ENCODE measurements around the gene STIL. TPM values are rescaled to one million over a fixed set of nuclear protein-coding genes. Genes with fewer than 3 reads are reported as not detected.
A peak's percentile ranks its signal among the peaks of the same experiment; 100 is the strongest.

Gene STIL
- total and polyA plus RNA-seq, 2 of the 13 experiments (the other 11 are each of a cell fraction or from before 2014, with no cell fraction given): 13.7 to 18.6 TPM

DNA sequence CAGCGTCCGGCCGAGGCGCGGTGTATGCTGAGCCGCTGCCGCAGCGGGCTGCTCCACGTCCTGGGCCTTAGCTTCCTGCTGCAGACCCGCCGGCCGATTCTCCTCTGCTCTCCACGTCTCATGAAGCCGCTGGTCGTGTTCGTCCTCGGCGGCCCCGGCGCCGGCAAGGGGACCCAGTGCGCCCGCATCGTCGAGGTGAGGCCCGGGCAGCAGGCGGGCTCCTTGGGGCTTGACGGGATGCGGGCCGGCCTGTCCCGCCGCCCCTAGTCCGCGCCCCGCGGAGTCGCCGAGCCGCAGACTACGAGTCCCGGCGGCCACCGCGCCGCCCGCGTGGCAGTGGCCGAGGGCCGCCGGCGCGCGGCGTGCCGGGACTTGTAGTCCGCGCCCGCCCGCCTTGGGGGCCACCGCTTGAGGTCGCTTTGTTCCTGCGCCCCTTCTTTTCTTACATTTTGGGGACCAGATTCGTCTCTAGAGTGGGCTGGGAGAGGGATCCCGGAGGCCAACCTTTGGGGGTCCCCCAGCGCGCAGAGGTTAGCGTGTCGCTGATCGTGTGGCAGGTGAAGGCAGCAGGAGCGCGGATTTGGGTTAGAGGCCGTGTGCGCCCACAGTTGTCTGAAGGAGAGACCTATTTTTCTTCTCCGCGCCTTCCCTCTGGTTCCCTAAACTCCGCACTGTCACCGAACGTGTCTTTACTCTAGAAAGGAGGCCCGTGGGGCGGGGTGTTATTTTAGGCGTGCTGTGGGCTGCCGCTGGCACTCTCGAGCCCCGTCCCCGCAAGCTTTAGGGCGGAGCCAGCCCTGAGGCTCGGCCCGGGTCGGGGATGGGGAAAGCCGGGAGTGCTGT, 20.2 kb upstream of the STIL start (continued):
- TF ChIP-seq HOXA3 (CRISPR knock-in tag; IDR thresholded peaks at IDR 0.05) (no peak; the same call in 1 of the 2 replicates), EHMT2 (IDR thresholded peaks at IDR 0.05; ENCODE audit: borderline replicate concordance, low read depth, low read length) (no peak), ZBTB3 (CRISPR knock-in tag; IDR thresholded peaks at IDR 0.05; ENCODE audit: borderline replicate concordance, low read depth) (no peak), ZNF614 (CRISPR knock-in tag; IDR thresholded peaks at IDR 0.05; ENCODE audit: borderline replicate concordance) (peak; percentile 96; the same call in 1 of the 2 replicates), ZNF484 (CRISPR knock-in tag; IDR thresholded peaks at IDR 0.05; ENCODE audit: borderline replicate concordance, low read depth) (no peak), MAFK (conservative IDR thresholded peaks at IDR 0.05 in 1 of 2, IDR thresholded peaks at IDR 0.05 in 1 of 2; ENCODE audit: low read length in 2 of 2) (no peak), HNRNPL (IDR thresholded peaks at IDR 0.05; ENCODE audit: low read depth, low read length) (0 out of 2 replicates have a peak, but pooled peaks have one; percentile 55), POLR2A (IDR thresholded peaks at IDR 0.05; ENCODE audit: insufficient read depth in 1 of 2, low read depth in 2 of 2, low read length in 2 of 2) (peak; percentile 82 to 83; a peak in 3 of 4 replicates), ZNF607 (CRISPR knock-in tag; IDR thresholded peaks at IDR 0.05; ENCODE audit: borderline replicate concordance) (no peak), ZNF121 (CRISPR knock-in tag; IDR thresholded peaks at IDR 0.05) (no peak), BCL6 (CRISPR knock-in tag; IDR thresholded peaks at IDR 0.05) (no peak; the same call in 1 of the 2 replicates), ZFY (CRISPR knock-in tag; IDR thresholded peaks at IDR 0.05) (peak; percentile 91), ARID2 (CRISPR knock-in tag; IDR thresholded peaks at IDR 0.05; ENCODE audit: borderline replicate concordance) (0 out of 2 replicates have a peak, but pooled peaks have one; percentile 50), FOSL2 (CRISPR knock-in tag; IDR thresholded peaks at IDR 0.05) (no peak), THYN1 (CRISPR knock-in tag; IDR thresholded peaks at IDR 0.05; ENCODE audit: borderline replicate concordance, low read depth) (no peak), HOXA5 (CRISPR knock-in tag; IDR thresholded peaks at IDR 0.05) (peak; percentile 73)
- TF ChIP-seq, protein P1, sequence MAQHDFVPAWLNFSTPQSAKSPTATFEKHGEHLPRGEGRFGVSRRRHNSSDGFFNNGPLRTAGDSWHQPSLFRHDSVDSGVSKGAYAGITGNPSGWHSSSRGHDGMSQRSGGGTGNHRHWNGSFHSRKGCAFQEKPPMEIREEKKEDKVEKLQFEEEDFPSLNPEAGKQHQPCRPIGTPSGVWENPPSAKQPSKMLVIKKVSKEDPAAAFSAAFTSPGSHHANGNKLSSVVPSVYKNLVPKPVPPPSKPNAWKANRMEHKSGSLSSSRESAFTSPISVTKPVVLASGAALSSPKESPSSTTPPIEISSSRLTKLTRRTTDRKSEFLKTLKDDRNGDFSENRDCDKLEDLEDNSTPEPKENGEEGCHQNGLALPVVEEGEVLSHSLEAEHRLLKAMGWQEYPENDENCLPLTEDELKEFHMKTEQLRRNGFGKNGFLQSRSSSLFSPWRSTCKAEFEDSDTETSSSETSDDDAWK (CRISPR knock-in tag; IDR thresholded peaks at IDR 0.05): no peak
- TF ChIP-seq, protein P2, sequence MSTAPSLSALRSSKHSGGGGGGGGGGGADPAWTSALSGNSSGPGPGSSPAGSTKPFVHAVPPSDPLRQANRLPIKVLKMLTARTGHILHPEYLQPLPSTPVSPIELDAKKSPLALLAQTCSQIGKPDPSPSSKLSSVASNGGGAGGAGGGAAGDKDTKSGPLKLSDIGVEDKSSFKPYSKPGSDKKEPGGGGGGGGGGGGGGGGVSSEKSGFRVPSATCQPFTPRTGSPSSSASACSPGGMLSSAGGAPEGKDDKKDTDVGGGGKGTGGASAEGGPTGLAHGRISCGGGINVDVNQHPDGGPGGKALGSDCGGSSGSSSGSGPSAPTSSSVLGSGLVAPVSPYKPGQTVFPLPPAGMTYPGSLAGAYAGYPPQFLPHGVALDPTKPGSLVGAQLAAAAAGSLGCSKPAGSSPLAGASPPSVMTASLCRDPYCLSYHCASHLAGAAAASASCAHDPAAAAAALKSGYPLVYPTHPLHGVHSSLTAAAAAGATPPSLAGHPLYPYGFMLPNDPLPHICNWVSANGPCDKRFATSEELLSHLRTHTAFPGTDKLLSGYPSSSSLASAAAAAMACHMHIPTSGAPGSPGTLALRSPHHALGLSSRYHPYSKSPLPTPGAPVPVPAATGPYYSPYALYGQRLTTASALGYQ (CRISPR knock-in tag; IDR thresholded peaks at IDR 0.05): peak; percentile 47
- TF ChIP-seq, protein P3, sequence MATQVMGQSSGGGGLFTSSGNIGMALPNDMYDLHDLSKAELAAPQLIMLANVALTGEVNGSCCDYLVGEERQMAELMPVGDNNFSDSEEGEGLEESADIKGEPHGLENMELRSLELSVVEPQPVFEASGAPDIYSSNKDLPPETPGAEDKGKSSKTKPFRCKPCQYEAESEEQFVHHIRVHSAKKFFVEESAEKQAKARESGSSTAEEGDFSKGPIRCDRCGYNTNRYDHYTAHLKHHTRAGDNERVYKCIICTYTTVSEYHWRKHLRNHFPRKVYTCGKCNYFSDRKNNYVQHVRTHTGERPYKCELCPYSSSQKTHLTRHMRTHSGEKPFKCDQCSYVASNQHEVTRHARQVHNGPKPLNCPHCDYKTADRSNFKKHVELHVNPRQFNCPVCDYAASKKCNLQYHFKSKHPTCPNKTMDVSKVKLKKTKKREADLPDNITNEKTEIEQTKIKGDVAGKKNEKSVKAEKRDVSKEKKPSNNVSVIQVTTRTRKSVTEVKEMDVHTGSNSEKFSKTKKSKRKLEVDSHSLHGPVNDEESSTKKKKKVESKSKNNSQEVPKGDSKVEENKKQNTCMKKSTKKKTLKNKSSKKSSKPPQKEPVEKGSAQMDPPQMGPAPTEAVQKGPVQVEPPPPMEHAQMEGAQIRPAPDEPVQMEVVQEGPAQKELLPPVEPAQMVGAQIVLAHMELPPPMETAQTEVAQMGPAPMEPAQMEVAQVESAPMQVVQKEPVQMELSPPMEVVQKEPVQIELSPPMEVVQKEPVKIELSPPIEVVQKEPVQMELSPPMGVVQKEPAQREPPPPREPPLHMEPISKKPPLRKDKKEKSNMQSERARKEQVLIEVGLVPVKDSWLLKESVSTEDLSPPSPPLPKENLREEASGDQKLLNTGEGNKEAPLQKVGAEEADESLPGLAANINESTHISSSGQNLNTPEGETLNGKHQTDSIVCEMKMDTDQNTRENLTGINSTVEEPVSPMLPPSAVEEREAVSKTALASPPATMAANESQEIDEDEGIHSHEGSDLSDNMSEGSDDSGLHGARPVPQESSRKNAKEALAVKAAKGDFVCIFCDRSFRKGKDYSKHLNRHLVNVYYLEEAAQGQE (IDR thresholded peaks at IDR 0.05; ENCODE audit: borderline replicate concordance in 1 of 2, low read depth in 1 of 2, low read length in 2 of 2): no peak; a peak in 1 of 4 replicates
- TF ChIP-seq, protein P4, sequence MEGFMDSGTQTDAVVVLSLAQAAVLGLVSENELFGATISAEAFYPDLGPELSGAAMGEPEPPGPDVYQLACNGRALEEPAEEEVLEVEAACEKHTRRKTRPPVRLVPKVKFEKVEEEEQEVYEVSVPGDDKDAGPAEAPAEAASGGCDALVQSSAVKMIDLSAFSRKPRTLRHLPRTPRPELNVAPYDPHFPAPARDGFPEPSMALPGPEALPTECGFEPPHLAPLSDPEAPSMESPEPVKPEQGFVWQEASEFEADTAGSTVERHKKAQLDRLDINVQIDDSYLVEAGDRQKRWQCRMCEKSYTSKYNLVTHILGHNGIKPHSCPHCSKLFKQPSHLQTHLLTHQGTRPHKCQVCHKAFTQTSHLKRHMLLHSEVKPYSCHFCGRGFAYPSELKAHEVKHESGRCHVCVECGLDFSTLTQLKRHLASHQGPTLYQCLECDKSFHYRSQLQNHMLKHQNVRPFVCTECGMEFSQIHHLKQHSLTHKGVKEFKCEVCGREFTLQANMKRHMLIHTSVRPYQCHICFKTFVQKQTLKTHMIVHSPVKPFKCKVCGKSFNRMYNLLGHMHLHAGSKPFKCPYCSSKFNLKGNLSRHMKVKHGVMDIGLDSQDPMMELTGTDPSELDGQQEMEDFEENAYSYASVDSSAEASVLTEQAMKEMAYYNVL (CRISPR knock-in tag; IDR thresholded peaks at IDR 0.05; ENCODE audit: borderline replicate concordance): no peak; the same call in 1 of the 2 replicates

Measured in HepG2 (cell line).